ENCODE data around the gene ADCY10. TPM values are rescaled to one million over a fixed set of nuclear protein-coding genes. Genes with fewer than 3 reads are reported as not detected.

The ADCY10 gene
- total and polyA plus RNA-seq, 2 of the 8 experiments (the other 6 are each of a cell fraction or from before 2014, with no cell fraction given), result 0.02 TPM; not detected in 1

DNA sequence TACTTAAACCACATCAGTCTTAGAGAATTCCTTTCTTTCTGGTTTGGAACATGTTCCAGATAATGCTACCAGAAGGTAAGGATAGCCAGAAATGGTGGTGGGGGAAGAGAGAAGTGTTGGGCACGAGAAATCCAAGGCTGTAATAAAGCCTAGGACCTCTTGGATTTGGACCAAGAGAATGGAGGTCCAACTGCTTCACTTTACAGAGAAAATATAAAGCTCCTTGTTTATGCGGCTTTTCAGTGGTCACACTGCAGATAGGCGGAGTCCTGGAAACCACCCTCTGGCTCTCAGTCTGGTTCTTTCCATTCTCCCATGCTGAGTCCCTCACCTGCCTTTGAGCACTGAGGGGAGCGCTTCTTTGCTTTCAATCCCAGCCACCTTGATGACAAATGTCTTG, 87.8 kb downstream of the ADCY10 start (continued):
- no peak for TF ChIP-seq NANOG (IDR thresholded peaks at IDR 0.05; ENCODE audit: insufficient read depth, low read depth, low read length, poor library complexity, severe bottlenecking)
- TF ChIP-seq BRCA1 (IDR thresholded peaks at IDR 0.05; ENCODE audit: low read depth, low read length), result no peak
- no peak for TF ChIP-seq SIX5 (IDR thresholded peaks at IDR 0.05; ENCODE audit: low read depth, low read length)
- no peak for TF ChIP-seq EGR1 (IDR thresholded peaks at IDR 0.05; ENCODE audit: borderline replicate concordance, low read depth, low read length)
- no peak for TF ChIP-seq SP1 (IDR thresholded peaks at IDR 0.05; ENCODE audit: low read depth, low read length)
- TF ChIP-seq HDAC6 (IDR thresholded peaks at IDR 0.05; ENCODE audit: low read depth, low read length), result no peak
- no peak for TF ChIP-seq TCF12 (IDR thresholded peaks at IDR 0.05; ENCODE audit: low read depth, low read length)
- no peak for TF ChIP-seq RXRA (IDR thresholded peaks at IDR 0.05; ENCODE audit: insufficient read depth, low read depth, low read length)
- TF ChIP-seq KDM1A (IDR thresholded peaks at IDR 0.05; ENCODE audit: borderline replicate concordance, low read length), result no peak
